ENCODE data around the gene SLC35F3. TPM values are rescaled to one million over a fixed set of nuclear protein-coding genes. Genes with fewer than 3 reads are reported as not detected.

The SLC35F3 gene
- total and polyA plus RNA-seq, 9 of the 15 experiments (the other 6 are each of a cell fraction or from before 2014, with no cell fraction given): 0.04 to 0.07 (median 0.04) TPM; not detected in 6

- 3% methylated on average over 7 of the region's 7 CpGs for WGBS (ENCODE audit: insufficient coverage, low coverage, missing lambda C conversion rate)
- no peaks in the 10 kb centered on the region for H3K9me3 ChIP-seq (replicated peaks; ENCODE audit: control insufficient read depth, insufficient read depth, low read depth, low read length)
- BruUV-seq (replicated peaks): no TSS peak
- no peak overlapping the region for H2AFZ ChIP-seq (ENCODE audit: low read depth, low read length)
- ATAC-seq (no peak), FAIRE-seq (peak; percentile 32), DNase-seq (ENCODE audit: extremely low read depth in 1 of 4, low spot score in 3 of 4) (no peak)
- intact Hi-C loops (cut with micrococcal nuclease) (no loop called here), in situ Hi-C loops (cut with MboI) (no loop called here)
- TF ChIP-seq ATF3 (IDR thresholded peaks at IDR 0.05): no peak
- TF ChIP-seq ATF3 (CRISPR knock-in tag; conservative IDR thresholded peaks at IDR 0.05): no peak
- no peak for TF ChIP-seq TAF7 (tag; IDR thresholded peaks at IDR 0.05)
- TF ChIP-seq HDAC2 (IDR thresholded peaks at IDR 0.05): no peak
- no peak for TF ChIP-seq PBX2 (CRISPR knock-in tag; IDR thresholded peaks at IDR 0.05; ENCODE audit: low read depth)
- TF ChIP-seq PBX2 (tag; conservative IDR thresholded peaks at IDR 0.05; ENCODE audit: low read depth): no peak
- no peak for TF ChIP-seq ZNF584 (CRISPR knock-in tag; IDR thresholded peaks at IDR 0.05; ENCODE audit: low read depth)
- TF ChIP-seq CLOCK (CRISPR knock-in tag; IDR thresholded peaks at IDR 0.05; ENCODE audit: borderline replicate concordance): no peak
- no peak for TF ChIP-seq IRF2 (CRISPR knock-in tag; IDR thresholded peaks at IDR 0.05)
- TF ChIP-seq XRCC3 (IDR thresholded peaks at IDR 0.05): no peak
- no peak for TF ChIP-seq ZC3H8 (IDR thresholded peaks at IDR 0.05)
- no peak for TF ChIP-seq SNIP1 (IDR thresholded peaks at IDR 0.05; ENCODE audit: low read depth)
- H3K27me3 ChIP-seq (ENCODE audit: control insufficient read depth in 2 of 2, insufficient read depth in 2 of 2, low read length in 2 of 2): peaks cover 7 to 30% of the 10 kb centered on the region in 2 experiments
- no peaks in the 10 kb centered on the region for H3K9me1 ChIP-seq (ENCODE audit: control insufficient read depth, insufficient read depth, low read length)
- H3K9ac ChIP-seq (ENCODE audit: insufficient read depth in 1 of 2, low read depth in 2 of 2, low read length in 2 of 2): no peak overlapping the region
- H4K20me1 ChIP-seq (replicated peaks; ENCODE audit: control insufficient read depth, insufficient read depth, low read length): no peaks in the 10 kb centered on the region
- POLR2A ChIA-PET: interaction anchor here (0.5 to 1.0 kb wide), 3 partner anchors 12 to 1221 kb away, joined by 3 to 4 read pairs (median 3); no protein-coding TSS in a partner anchor
- no peak overlapping the region for H3K27ac ChIP-seq (ENCODE audit: extremely low read depth, low read depth, low read length)
- no peak overlapping the region for H3K4me3 ChIP-seq
- no peaks in the 10 kb centered on the region for H3K79me2 ChIP-seq (ENCODE audit: control insufficient read depth, insufficient read depth, low read length)
- CTCF ChIA-PET (ENCODE audit: low intra/inter-chr PET ratio): no interaction called here
- no peaks in the 10 kb centered on the region for H3K36me3 ChIP-seq (ENCODE audit: control insufficient read depth, insufficient read depth, low read length)
- H3K4me2 ChIP-seq (ENCODE audit: insufficient read depth, low read length): no peak overlapping the region
- no peaks in the 10 kb centered on the region for H3K4me1 ChIP-seq (replicated peaks in 1 of 2; ENCODE audit: control insufficient read depth in 2 of 2, insufficient read depth in 2 of 2, low read length in 2 of 2)
Observed at GRCh38 chr1:234276151-234276788, 371.8 kb downstream of the SLC35F3 start.

Data from K562 (cell line).